ENCODE results near the gene MAPK1. TPM values are rescaled to one million over a fixed set of nuclear protein-coding genes. Genes with fewer than 3 reads are reported as not detected.

MAPK1 gene
- total and polyA plus RNA-seq, 7 experiments from 2014 or later: 58.3 to 120 (median 97.0) TPM

- Histone ChIP-seq H3K27me3 (ENCODE audit: control insufficient read depth in 2 of 2, insufficient read depth in 2 of 2, low read length in 2 of 2) (no peaks in the 10 kb centered on the region), H3K4me3 (ENCODE audit: low read length) (no peak overlapping the region), H3K4me1 (ENCODE audit: control insufficient read depth in 2 of 2, insufficient read depth in 2 of 2, low read length in 2 of 2) (peaks cover 0 to 4% of the 10 kb centered on the region in 2 donors), H3K27ac (ENCODE audit: low read depth, low read length) (no peak overlapping the region), H3K9me3 (ENCODE audit: control insufficient read depth in 2 of 3, low read length in 3 of 3) (no peaks in the 10 kb centered on the region), H3K36me3 (ENCODE audit: control insufficient read depth in 2 of 3, insufficient read depth in 3 of 3, low read length in 3 of 3) (no peaks in the 10 kb centered on the region)
- Mint-ChIP-seq H3K4me1 (peaks cover 0 to 6% (median 5%) of the 10 kb centered on the region in 7 donors), H3K36me3 (peaks cover 0 to 4% (median 0%) of the 10 kb centered on the region in 5 donors), H3K9me3 (no peaks in the 10 kb centered on the region), H3K27me3 (no peaks in the 10 kb centered on the region), H3K4me3 (no peak overlapping the region), H3K27ac (no peak overlapping the region)
- ChIA-PET CTCF (interaction anchor here (1.3 kb wide), 1 partner anchor 241 kb away, joined by 4 read pairs; the partner anchor contains the start of gene PPM1F), POLR2A (interaction anchor here (0.6 kb wide), 1 partner anchor 17 kb away, joined by 5 read pairs; no protein-coding TSS in a partner anchor)
- intact Hi-C loops (cut with micrococcal nuclease): loop anchor here (2.0 to 10.0 kb wide), 5 partner anchors 15 to 241 kb away; partner anchors contain the start of genes PPM1F (in 2 of the 2) and YPEL1 (in 1 of the 2)
- ATAC-seq (no peak), DNase-seq (no peak)
Measured at GRCh38 chr22:21711851-21712250, 155.6 kb downstream of the MAPK1 start.

GRCh38 chr22:21710156-21710555 lies 157.3 kb downstream of the MAPK1 start:
- intact Hi-C loops (cut with micrococcal nuclease): loop anchor here (5.0 to 10.0 kb wide), 2 partner anchors 55 to 227 kb away; no protein-coding TSS in a partner anchor
- CTCF ChIA-PET: interaction anchor here (0.7 kb wide), 1 partner anchor 228 kb away, joined by 3 read pairs; no protein-coding TSS in a partner anchor

GRCh38 chr22:21709688-21710087 lies 157.8 kb downstream of the MAPK1 start:
- intact Hi-C loops (cut with micrococcal nuclease): loop anchor here (5.0 to 10.0 kb wide), 2 partner anchors 55 to 228 kb away; no protein-coding TSS in a partner anchor
- H3K27ac ChIP-seq (ENCODE audit: low read depth, low read length): no peak overlapping the region

More at GRCh38 chr22:21710156-21710555, 157.3 kb downstream of the MAPK1 start:
- POLR2A ChIA-PET: no interaction called here
- H3K4me1 Mint-ChIP-seq: peaks cover 0 to 6% (median 5%) of the 10 kb centered on the region in 7 donors
- no peak for ATAC-seq
- H3K4me3 Mint-ChIP-seq: no peak overlapping the region
- peaks cover 0 to 4% (median 0%) of the 10 kb centered on the region in 5 donors for H3K36me3 Mint-ChIP-seq
- no peak for DNase-seq
- Histone ChIP-seq H3K36me3 (ENCODE audit: control insufficient read depth in 2 of 3, insufficient read depth in 3 of 3, low read length in 3 of 3) (no peaks in the 10 kb centered on the region), H3K4me3 (ENCODE audit: low read length) (no peak overlapping the region), H3K9me3 (ENCODE audit: control insufficient read depth in 2 of 3, low read length in 3 of 3) (no peaks in the 10 kb centered on the region), H3K27ac (ENCODE audit: low read depth, low read length) (no peak overlapping the region), H3K27me3 (ENCODE audit: control insufficient read depth in 2 of 2, insufficient read depth in 2 of 2, low read length in 2 of 2) (no peaks in the 10 kb centered on the region), H3K4me1 (ENCODE audit: control insufficient read depth in 2 of 2, insufficient read depth in 2 of 2, low read length in 2 of 2) (peaks cover 0 to 4% of the 10 kb centered on the region in 2 donors)
- no peaks in the 10 kb centered on the region for H3K9me3 Mint-ChIP-seq
- H3K27ac Mint-ChIP-seq: no peak overlapping the region
- no peaks in the 10 kb centered on the region for H3K27me3 Mint-ChIP-seq

GRCh38 chr22:21708960-21709359 lies 158.5 kb downstream of the MAPK1 start:
- Mint-ChIP-seq H3K36me3 (peaks cover 0 to 4% (median 0%) of the 10 kb centered on the region in 5 donors), H3K27ac (peak overlapping the region in 1 of 9 donors; percentile 31), H3K9me3 (no peaks in the 10 kb centered on the region), H3K4me3 (no peak overlapping the region), H3K27me3 (no peaks in the 10 kb centered on the region), H3K4me1 (peaks cover 0 to 6% (median 5%) of the 10 kb centered on the region in 7 donors)
- no peaks in the 10 kb centered on the region for H3K36me3 ChIP-seq (ENCODE audit: control insufficient read depth in 2 of 3, insufficient read depth in 3 of 3, low read length in 3 of 3)
- H3K27ac ChIP-seq (ENCODE audit: low read depth, low read length): no peak overlapping the region
- H3K4me3 ChIP-seq (ENCODE audit: low read length): no peak overlapping the region
- ChIA-PET CTCF (no interaction called here), POLR2A (no interaction called here)
- intact Hi-C loops (cut with micrococcal nuclease): no loop called here
- no peak for ATAC-seq
- H3K9me3 ChIP-seq (ENCODE audit: control insufficient read depth in 2 of 3, low read length in 3 of 3): no peaks in the 10 kb centered on the region
- H3K27me3 ChIP-seq (ENCODE audit: control insufficient read depth in 2 of 2, insufficient read depth in 2 of 2, low read length in 2 of 2): no peaks in the 10 kb centered on the region
- no peak for DNase-seq
- peaks cover 0 to 4% of the 10 kb centered on the region in 2 donors for H3K4me1 ChIP-seq (ENCODE audit: control insufficient read depth in 2 of 2, insufficient read depth in 2 of 2, low read length in 2 of 2)

More at GRCh38 chr22:21709688-21710087, 157.8 kb downstream of the MAPK1 start:
- peaks cover 0 to 4% of the 10 kb centered on the region in 2 donors for H3K4me1 ChIP-seq (ENCODE audit: control insufficient read depth in 2 of 2, insufficient read depth in 2 of 2, low read length in 2 of 2)
- no peak overlapping the region for H3K27ac Mint-ChIP-seq
- H3K9me3 ChIP-seq (ENCODE audit: control insufficient read depth in 2 of 3, low read length in 3 of 3): no peaks in the 10 kb centered on the region
- H3K4me1 Mint-ChIP-seq: peaks cover 0 to 6% (median 5%) of the 10 kb centered on the region in 7 donors
- ATAC-seq (no peak), DNase-seq (no peak)
- peaks cover 0 to 4% (median 0%) of the 10 kb centered on the region in 5 donors for H3K36me3 Mint-ChIP-seq
- CTCF ChIA-PET: no interaction called here
- POLR2A ChIA-PET: no interaction called here
- no peaks in the 10 kb centered on the region for H3K27me3 ChIP-seq (ENCODE audit: control insufficient read depth in 2 of 2, insufficient read depth in 2 of 2, low read length in 2 of 2)
- H3K9me3 Mint-ChIP-seq: no peaks in the 10 kb centered on the region
- H3K27me3 Mint-ChIP-seq: no peaks in the 10 kb centered on the region
- no peaks in the 10 kb centered on the region for H3K36me3 ChIP-seq (ENCODE audit: control insufficient read depth in 2 of 3, insufficient read depth in 3 of 3, low read length in 3 of 3)
- H3K4me3 Mint-ChIP-seq: no peak overlapping the region
- H3K4me3 ChIP-seq (ENCODE audit: low read length): no peak overlapping the region

- Histone ChIP-seq H3K4me1 (ENCODE audit: control insufficient read depth in 2 of 2, insufficient read depth in 2 of 2, low read length in 2 of 2) (no peaks in the 10 kb centered on the region), H3K9me3 (ENCODE audit: control insufficient read depth in 2 of 3, low read length in 3 of 3) (no peaks in the 10 kb centered on the region), H3K27ac (ENCODE audit: low read depth, low read length) (no peak overlapping the region), H3K27me3 (ENCODE audit: control insufficient read depth in 2 of 2, insufficient read depth in 2 of 2, low read length in 2 of 2) (no peaks in the 10 kb centered on the region), H3K36me3 (ENCODE audit: control insufficient read depth in 2 of 3, insufficient read depth in 3 of 3, low read length in 3 of 3) (no peaks in the 10 kb centered on the region), H3K4me3 (ENCODE audit: low read length) (no peak overlapping the region)
- Mint-ChIP-seq H3K27ac (no peak overlapping the region), H3K9me3 (peaks cover 0 to under 1% (median 0%) of the 10 kb centered on the region in 11 donors), H3K36me3 (peaks cover 0 to 4% (median 0%) of the 10 kb centered on the region in 5 donors), H3K4me1 (no peaks in the 10 kb centered on the region), H3K27me3 (no peaks in the 10 kb centered on the region), H3K4me3 (no peak overlapping the region)
- DNase-seq (no peak), ATAC-seq (no peak)
- CTCF ChIA-PET: interaction anchor here (0.7 kb wide), 1 partner anchor 11 kb away, joined by 5 read pairs; no protein-coding TSS in a partner anchor
- intact Hi-C loops (cut with micrococcal nuclease): no loop called here
- POLR2A ChIA-PET: no interaction called here
Measured at GRCh38 chr22:21707677-21708076, 159.8 kb downstream of the MAPK1 start.

Other genes starting within 250 kb of the MAPK1 start
- gene YDJC, start 237.6 kb downstream of the MAPK1 start, total RNA-seq: 10 to 100 TPM; 29.0 to 56.0 (median 38.0) TPM
- 10 to 100 TPM; 51.4 to 75.8 TPM for gene YDJC, start 237.6 kb downstream of the MAPK1 start, polyA plus RNA-seq
- gene CCDC116, start 234.9 kb downstream of the MAPK1 start, total RNA-seq: under 1 TPM in 4 of 5 experiments, not detected in 1; 0.21 to 0.43 (median 0.27) TPM
- gene CCDC116, start 234.9 kb downstream of the MAPK1 start, polyA plus RNA-seq: not detected
- 10 to 100 TPM; 22.1 to 99.8 (median 31.7) TPM for gene SDF2L1, start 225.3 kb downstream of the MAPK1 start, total RNA-seq
- 10 to 100 TPM; 70.2 to 72.4 TPM for gene SDF2L1, start 225.3 kb downstream of the MAPK1 start, polyA plus RNA-seq
- gene PPIL2, start 201.6 kb downstream of the MAPK1 start, total RNA-seq: 10 to 100 TPM; 69.5 to 81.8 (median 74.7) TPM
- 10 to 100 TPM; 27.1 to 46.4 TPM for gene PPIL2, start 201.6 kb downstream of the MAPK1 start, polyA plus RNA-seq
- gene YPEL1, start 131.9 kb downstream of the MAPK1 start, total RNA-seq: 1 to 10 TPM; 2.5 to 9.5 (median 3.6) TPM
- gene YPEL1, start 131.9 kb downstream of the MAPK1 start, polyA plus RNA-seq: 1 to 10 TPM; 1.5 TPM
- gene PPM1F, start 85.2 kb upstream of the MAPK1 start, total RNA-seq: 10 to 100 TPM; 21.3 to 58.0 (median 27.8) TPM
- 10 to 100 TPM in 1 of 2 donors, 1 to 10 TPM in 1; 8.8 to 11.5 TPM for gene PPM1F, start 85.2 kb upstream of the MAPK1 start, polyA plus RNA-seq
- 10 to 100 TPM; 43.4 to 80.5 (median 59.1) TPM for gene TOP3B, start 115.1 kb upstream of the MAPK1 start, total RNA-seq
- 10 to 100 TPM in 1 of 2 donors, 1 to 10 TPM in 1; 8.4 to 16.2 TPM for gene TOP3B, start 115.1 kb upstream of the MAPK1 start, polyA plus RNA-seq

Data from naive thymus-derived CD4-positive, alpha-beta T cell (primary cell).